Testis (tissue), 2 donors: Measurements from ENCODE around the gene FGF19.

Experiments used
- POLR2A ChIP-seq: fragments of 450-650 bp; IDR thresholded peaks from one replicate; pipeline ENCODE4 v1.6.1; 2017; ENCODE audit warnings: antibody characterized with exemption, mild to moderate bottlenecking, moderate library complexity
- TF ChIP-seq, protein P1 (sequence below), 3 experiments: fragments of 450-650 bp in 2 of 3; fragments of 200-600 bp in 1 of 3; sonication (generic) in 1 of 3; IDR thresholded peaks; one replicate each; pipeline ENCODE4 v1.5.1; 2016 to 2019; ENCODE audit warnings: antibody characterized with exemption in 3 of 3, mild to moderate bottlenecking in 2 of 3, moderate library complexity in 1 of 3

DNA sequence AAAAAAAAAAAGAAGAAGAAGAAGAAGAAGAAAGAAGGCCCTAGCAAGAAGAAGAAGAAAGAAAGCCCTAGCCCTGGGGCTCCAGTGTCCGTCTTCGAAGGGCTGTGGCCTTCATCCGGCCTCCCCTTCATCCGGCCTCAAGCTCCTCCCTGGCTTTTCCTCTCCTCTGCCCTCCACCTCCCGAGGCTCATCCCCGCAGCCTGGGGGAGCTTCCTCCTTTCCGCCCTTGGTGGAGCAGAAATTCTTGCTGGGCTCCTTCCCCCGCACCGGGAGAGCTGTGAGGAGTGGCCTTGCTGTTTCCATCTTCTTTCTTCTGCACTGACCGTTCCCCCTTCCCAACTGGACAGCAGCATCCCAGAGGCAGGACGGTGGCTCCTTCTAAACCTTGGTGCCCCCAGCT, 19.2 kb downstream of the FGF19 start:
- TF ChIP-seq, protein P1, sequence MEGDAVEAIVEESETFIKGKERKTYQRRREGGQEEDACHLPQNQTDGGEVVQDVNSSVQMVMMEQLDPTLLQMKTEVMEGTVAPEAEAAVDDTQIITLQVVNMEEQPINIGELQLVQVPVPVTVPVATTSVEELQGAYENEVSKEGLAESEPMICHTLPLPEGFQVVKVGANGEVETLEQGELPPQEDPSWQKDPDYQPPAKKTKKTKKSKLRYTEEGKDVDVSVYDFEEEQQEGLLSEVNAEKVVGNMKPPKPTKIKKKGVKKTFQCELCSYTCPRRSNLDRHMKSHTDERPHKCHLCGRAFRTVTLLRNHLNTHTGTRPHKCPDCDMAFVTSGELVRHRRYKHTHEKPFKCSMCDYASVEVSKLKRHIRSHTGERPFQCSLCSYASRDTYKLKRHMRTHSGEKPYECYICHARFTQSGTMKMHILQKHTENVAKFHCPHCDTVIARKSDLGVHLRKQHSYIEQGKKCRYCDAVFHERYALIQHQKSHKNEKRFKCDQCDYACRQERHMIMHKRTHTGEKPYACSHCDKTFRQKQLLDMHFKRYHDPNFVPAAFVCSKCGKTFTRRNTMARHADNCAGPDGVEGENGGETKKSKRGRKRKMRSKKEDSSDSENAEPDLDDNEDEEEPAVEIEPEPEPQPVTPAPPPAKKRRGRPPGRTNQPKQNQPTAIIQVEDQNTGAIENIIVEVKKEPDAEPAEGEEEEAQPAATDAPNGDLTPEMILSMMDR (IDR thresholded peaks at IDR 0.05) = no peak
- no peak for TF ChIP-seq POLR2A
